Prostate gland (tissue), 2 donors: Measurements from ENCODE around the gene SPATA2L.

Source experiments
- POLR2AphosphoS5 ChIP-seq: sonication (generic); formaldehyde crosslinking; IDR thresholded peaks from one replicate; pipeline ENCODE4 v1.6.1; 2017; ENCODE audit warnings: antibody characterized with exemption
- TF ChIP-seq, protein P1 (sequence below), 4 experiments: fragments of 200-600 bp in 2 of 4; fragments of 450-650 bp in 2 of 4; sonication (generic) in 2 of 4; IDR thresholded peaks; 1 replicate in 3 of 4; 2 replicates in 1 of 4; pipeline ENCODE4 v1.5.1; 2016 to 2019; ENCODE audit warnings: antibody characterized with exemption in 4 of 4, mild to moderate bottlenecking in 2 of 4, moderate library complexity in 2 of 4

- TF ChIP-seq, protein P1, sequence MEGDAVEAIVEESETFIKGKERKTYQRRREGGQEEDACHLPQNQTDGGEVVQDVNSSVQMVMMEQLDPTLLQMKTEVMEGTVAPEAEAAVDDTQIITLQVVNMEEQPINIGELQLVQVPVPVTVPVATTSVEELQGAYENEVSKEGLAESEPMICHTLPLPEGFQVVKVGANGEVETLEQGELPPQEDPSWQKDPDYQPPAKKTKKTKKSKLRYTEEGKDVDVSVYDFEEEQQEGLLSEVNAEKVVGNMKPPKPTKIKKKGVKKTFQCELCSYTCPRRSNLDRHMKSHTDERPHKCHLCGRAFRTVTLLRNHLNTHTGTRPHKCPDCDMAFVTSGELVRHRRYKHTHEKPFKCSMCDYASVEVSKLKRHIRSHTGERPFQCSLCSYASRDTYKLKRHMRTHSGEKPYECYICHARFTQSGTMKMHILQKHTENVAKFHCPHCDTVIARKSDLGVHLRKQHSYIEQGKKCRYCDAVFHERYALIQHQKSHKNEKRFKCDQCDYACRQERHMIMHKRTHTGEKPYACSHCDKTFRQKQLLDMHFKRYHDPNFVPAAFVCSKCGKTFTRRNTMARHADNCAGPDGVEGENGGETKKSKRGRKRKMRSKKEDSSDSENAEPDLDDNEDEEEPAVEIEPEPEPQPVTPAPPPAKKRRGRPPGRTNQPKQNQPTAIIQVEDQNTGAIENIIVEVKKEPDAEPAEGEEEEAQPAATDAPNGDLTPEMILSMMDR (IDR thresholded peaks at IDR 0.05): no peak
- no peak for TF ChIP-seq POLR2AphosphoS5
These were observed 4.8 kb downstream of the SPATA2L start for GRCh38 chr16:89696670-89697128.
